ENCODE results near the gene SEL1L2.

GRCh38 chr20:13913572-13913971 lies 76.8 kb downstream of the SEL1L2 start:
- no peak for TF ChIP-seq CTCF (IDR thresholded peaks at IDR 0.05)
- TF ChIP-seq POLR2A (IDR thresholded peaks at IDR 0.05): no peak
